GM10847 (cell line): Measurements from ENCODE around the gene RYR1.

Experiments used
- POLR2A ChIP-seq: IDR thresholded peaks from 2 replicates; pipeline ENCODE4 v1.6.1; 2011; ENCODE audit not compliant: insufficient read length; ENCODE audit errors: extremely low read depth

RYR1 gene

GRCh38 chr19:38531515-38531914 lies 98.0 kb downstream of the RYR1 start:
- no peak for TF ChIP-seq POLR2A

DNA sequence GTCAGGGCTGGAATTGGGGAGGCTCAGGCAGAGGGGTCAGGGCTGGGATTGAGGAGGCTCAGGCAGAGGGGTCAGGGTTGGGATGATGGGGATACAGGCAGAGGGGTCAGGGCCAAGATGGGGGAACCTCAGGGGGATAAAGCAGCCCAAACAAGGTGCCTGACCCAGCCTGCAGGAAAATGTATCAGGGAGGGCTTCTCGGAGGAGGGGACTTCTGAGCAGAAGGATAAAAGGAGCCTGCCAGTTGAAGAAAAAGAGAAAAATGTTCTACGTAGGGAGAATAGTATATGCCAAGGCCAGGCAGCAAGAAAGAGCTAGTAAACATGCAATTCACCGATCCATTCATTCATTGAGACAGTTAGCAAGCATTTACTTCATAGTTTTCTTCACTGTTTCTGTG lies 99.4 kb downstream of the RYR1 start:
- TF ChIP-seq POLR2A, result no peak

DNA sequence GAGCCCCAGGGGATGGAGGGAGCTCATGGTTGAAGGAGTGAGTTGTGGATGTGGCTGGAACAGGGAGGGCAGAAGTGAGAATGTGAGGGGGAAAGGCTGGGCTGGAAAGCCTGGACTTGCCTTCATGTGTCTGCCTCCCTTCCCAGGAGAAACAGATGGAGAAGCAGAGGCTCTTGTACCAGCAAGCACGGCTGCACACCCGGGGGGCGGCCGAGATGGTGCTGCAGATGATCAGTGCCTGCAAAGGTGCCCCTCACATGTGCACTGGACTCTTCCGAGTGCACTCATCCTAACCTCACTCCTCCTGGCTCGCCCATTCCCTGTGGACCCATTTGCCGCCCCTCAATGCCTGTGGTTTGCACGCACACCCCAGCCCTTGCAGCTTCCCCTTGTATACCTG lies 101.1 kb downstream of the RYR1 start:
- no peak for TF ChIP-seq POLR2A

GRCh38 chr19:38535212-38535611 lies 101.7 kb downstream of the RYR1 start:
- no peak for TF ChIP-seq POLR2A

- no peak for TF ChIP-seq POLR2A
These were observed 103.8 kb downstream of the RYR1 start for GRCh38 chr19:38537071-38537936.

DNA sequence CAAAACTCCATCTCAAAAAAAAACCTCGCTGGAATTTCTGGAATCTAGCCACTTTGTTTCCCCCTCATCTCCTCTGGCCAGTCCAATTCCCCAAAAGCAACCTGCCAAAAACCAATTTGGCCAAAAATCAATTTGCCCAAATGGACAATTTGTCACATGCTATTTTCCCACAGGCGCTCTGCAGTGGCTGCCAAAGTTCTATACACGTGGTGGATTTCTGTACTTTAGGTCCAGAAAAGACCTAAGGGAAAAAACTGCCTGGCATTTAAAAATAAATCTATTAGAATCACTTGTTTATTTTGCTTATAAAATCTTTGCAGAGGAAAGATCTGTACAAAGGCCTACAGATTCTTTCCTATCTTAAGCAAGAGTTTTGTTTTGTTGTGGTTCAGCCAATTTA lies 104.9 kb downstream of the RYR1 start:
- TF ChIP-seq POLR2A, result no peak

- no peak for TF ChIP-seq POLR2A
These were observed 105.5 kb downstream of the RYR1 start for GRCh38 chr19:38538793-38539528.

DNA sequence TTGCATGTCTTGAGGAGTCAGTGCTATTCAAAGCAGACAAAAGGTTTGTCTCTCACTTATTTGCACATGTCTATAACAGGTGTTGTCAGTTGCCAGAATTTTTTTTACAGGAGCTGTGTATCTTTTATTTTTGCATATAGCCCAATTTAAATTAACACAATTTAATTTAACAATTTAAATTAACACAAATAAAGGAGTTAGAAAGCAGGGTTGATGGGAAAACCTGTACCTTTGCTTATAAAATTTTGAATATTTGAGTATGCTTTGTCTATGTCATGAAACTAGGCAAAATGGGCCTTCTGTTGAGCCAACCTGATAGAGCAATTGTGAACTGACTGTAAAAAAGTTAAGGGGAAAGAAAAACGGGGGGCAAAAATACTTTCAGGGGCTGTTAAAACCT lies 106.3 kb downstream of the RYR1 start:
- TF ChIP-seq POLR2A, result no peak

- no peak for TF ChIP-seq POLR2A
These were observed 108.5 kb downstream of the RYR1 start for GRCh38 chr19:38542040-38542439.

DNA sequence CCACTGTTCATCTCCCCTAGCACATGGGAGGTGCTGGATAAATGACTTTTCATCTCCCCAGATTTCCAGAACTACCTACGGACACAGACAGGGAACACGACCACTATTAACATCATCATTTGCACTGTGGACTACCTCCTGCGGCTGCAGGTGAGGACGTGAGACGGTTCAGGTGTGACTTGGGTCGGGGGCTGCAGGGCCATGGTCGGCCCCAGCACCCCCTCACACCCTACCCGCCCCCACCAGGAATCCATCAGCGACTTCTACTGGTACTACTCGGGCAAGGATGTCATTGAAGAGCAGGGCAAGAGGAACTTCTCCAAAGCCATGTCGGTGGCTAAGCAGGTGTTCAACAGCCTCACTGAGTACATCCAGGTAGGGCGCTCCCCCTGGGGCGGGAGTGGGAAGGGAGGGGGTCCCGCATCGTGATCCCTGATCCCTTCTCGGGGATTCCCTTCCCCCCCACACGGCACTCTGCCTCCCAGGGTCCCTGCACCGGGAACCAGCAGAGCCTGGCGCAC lies 109.9 kb downstream of the RYR1 start:
- TF ChIP-seq POLR2A, result no peak

DNA sequence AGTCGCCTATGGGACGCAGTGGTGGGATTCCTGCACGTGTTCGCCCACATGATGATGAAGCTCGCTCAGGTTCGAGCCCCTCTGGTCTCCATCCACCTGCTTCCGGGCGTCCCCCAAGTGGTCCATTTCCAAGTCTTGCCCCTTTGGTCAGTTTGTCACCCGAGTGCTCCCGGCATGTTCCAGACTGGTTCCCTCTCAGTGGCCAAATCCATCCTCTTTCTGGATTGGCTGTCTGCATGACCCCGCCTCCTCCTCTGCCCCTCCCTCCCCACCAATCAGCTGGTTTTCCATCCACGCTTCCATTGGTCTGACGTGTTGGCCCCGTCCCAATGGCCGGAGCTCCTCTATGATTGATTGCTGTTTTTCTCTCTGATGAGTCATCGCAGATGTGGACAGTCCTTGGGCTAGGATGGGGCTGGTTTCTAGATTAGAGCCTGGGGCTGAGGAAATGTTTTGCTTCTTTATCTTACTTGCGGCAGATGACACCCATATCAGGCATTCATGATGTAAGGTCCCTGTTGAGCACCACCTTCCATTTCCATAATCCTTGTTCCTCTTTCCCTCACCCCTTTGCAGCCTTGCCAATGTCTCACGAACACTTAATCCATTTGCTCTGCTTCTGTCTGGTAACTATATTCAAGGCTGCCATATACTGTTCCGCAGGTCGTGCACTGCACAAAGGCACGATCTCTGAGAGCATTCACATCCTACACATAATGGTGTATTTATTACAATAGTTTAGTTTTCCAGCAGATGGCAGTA lies 110.5 kb downstream of the RYR1 start:
- no peak for TF ChIP-seq POLR2A

DNA sequence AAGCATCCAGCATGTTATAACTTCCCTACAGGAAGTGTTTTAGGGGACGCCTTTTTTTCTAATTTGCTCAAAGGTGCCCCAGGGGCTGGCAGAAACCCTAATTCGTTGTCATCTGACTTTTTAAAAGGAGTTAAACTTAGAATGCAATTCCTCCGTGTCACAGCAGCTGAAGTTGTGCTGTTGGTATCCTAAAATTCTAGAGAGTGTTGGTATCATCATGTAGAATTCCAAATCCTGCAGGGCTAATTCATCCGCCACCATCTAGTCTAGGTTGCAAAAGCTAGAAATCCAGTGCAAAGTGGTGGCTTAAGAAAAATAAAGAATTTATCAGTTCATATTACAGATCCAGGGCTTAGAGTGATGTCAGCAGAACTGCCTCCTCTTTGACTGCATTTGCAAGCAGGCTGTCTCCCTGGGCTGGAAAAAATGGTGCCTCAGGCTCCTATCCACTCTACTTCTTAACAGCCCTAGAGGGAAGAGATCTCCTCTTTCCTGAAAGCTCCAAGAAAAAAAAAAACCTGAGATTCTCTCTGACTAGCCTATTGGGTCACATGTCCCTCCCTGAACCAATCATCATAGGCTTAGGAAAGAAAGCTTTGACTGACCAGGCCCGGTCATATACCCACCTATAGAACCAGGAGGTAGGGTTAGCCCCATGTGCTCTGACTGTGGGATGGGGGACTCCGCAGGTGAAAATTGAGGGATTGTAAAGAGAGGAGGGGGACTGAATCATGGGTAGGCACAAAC lies 111.3 kb downstream of the RYR1 start:
- no peak for TF ChIP-seq POLR2A

GRCh38 chr19:38545596-38545995 lies 112.1 kb downstream of the RYR1 start:
- no peak for TF ChIP-seq POLR2A

- no peak for TF ChIP-seq POLR2A
These were observed 113.9 kb downstream of the RYR1 start for GRCh38 chr19:38547421-38547820.

DNA sequence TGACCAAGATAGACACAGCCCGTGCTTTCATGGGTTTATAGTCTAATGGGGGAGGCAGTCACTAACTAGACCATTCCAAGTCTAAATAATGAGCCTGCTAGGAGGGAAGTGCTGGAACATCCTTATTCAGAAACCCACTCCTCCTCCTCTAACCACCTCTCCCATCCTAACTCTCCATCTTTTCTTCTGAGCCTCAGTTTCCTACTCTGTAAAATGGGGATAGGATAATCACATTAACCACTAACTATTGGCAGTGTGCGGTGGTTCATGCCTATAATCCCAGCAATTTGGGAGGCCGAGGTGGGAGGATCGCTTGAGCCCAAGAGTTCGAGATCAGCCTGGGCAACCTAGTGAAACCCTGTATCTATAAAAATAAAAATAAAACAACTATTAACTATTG lies 115.6 kb downstream of the RYR1 start:
- no peak for TF ChIP-seq POLR2A

- no peak for TF ChIP-seq POLR2A
These were observed 116.5 kb downstream of the RYR1 start for GRCh38 chr19:38549942-38550341.
